Activated CD4-positive, alpha-beta T cell treated with anti-CD3 and anti-CD28 coated beads for 36 hours (primary cell): Measurements from ENCODE around the gene KRT86. TPM values are rescaled to one million over a fixed set of nuclear protein-coding genes. Genes with fewer than 3 reads are reported as not detected.
"Not testable (repeated sequence)": the region's sequence is repeated elsewhere in the genome, so short reads cannot be mapped to it uniquely, and the experiment has no call there.

ENCODE experiments used
- ATAC-seq: fragments of 200-7000 bp; cut with Tn5 transposase; one replicate; pipeline ENCODE4 v1.10.0; 2021; ENCODE audit warnings: mild to moderate bottlenecking, moderate library complexity
- CTCF ChIA-PET: fragments of 350-600 bp; sonication (Branson Sonifier 250); formaldehyde crosslinking; loops from one replicate; lab custom pipeline; 2021; ENCODE audit warnings: antibody characterized with exemption; lab: Charles Lee
- POLR2A ChIA-PET: fragments of 350-600 bp; sonication (Branson Sonifier 250); formaldehyde crosslinking; loops from one replicate; lab custom pipeline; 2021; ENCODE audit warnings: antibody characterized with exemption, inconsistent platforms; lab: Charles Lee
- DNase-seq: peaks from one replicate; pipeline ENCODE4 v3.0.0-alpha.2; 2020
- H3K27ac Mint-ChIP-seq: one replicate; pipeline ENCODE4 v1.8.0; 2021; ENCODE audit warnings: mixed read lengths
- H3K27me3 Mint-ChIP-seq: one replicate; pipeline ENCODE4 v1.8.0; 2021; ENCODE audit warnings: mixed read lengths
- H3K36me3 Mint-ChIP-seq: one replicate; pipeline ENCODE4 v1.8.0; 2021; ENCODE audit warnings: low read depth, mixed read lengths
- H3K4me1 Mint-ChIP-seq: one replicate; pipeline ENCODE4 v1.8.0; 2021; ENCODE audit warnings: mixed read lengths
- H3K4me3 Mint-ChIP-seq: one replicate; pipeline ENCODE4 v1.8.0; 2021; ENCODE audit warnings: mild to moderate bottlenecking, moderate library complexity, mixed read lengths
- H3K9me3 Mint-ChIP-seq: one replicate; pipeline ENCODE4 v1.8.0; 2021; ENCODE audit warnings: low read depth, mixed read lengths
- intact Hi-C, 2 experiments: fragments of 100-400 bp; cut with DNase I in 1 of 2; cut with micrococcal nuclease in 1 of 2; formaldehyde crosslinking; loops; one replicate each; pipeline versions ENCODE4 v1.14.2 to v1.15.1; 2022 to 2024; cut with DNase I, micrococcal nuclease
- total RNA-seq, 2 experiments: library from RNA; stranded (reverse); gene quantifications; one replicate each; pipeline ENCODE4 v1.2.3, GENCODE V29; 2021

The KRT86 gene
- total RNA-seq, 2 experiments from 2014 or later: not detected

GRCh38 chr12:52278575-52279421 is 4.4 kb downstream of the KRT86 start:
- H3K4me1 Mint-ChIP-seq: peaks cover 3% of the 10 kb centered on the region
- H3K27ac Mint-ChIP-seq: no peak overlapping the region
- DNase-seq (peak; percentile 85), ATAC-seq (peak; percentile 99)
- H3K9me3 Mint-ChIP-seq: no peaks in the 10 kb centered on the region
- no peaks in the 10 kb centered on the region for H3K36me3 Mint-ChIP-seq
- peaks cover 48% of the 10 kb centered on the region for H3K27me3 Mint-ChIP-seq
- ChIA-PET CTCF (interaction anchor here (0.6 to 4.3 kb wide), 45 partner anchors 9 to 819 kb away, joined by 3 to 29 read pairs (median 4); partner anchors contain the start of genes IGFBP6 and KRT6C), POLR2A (no interaction called here)
- intact Hi-C loops: loop anchor here in 1 of 2 experiments (1.0 to 2.0 kb wide), 4 partner anchors 19 to 122 kb away; no protein-coding TSS in a partner anchor
- no peak overlapping the region for H3K4me3 Mint-ChIP-seq

DNA sequence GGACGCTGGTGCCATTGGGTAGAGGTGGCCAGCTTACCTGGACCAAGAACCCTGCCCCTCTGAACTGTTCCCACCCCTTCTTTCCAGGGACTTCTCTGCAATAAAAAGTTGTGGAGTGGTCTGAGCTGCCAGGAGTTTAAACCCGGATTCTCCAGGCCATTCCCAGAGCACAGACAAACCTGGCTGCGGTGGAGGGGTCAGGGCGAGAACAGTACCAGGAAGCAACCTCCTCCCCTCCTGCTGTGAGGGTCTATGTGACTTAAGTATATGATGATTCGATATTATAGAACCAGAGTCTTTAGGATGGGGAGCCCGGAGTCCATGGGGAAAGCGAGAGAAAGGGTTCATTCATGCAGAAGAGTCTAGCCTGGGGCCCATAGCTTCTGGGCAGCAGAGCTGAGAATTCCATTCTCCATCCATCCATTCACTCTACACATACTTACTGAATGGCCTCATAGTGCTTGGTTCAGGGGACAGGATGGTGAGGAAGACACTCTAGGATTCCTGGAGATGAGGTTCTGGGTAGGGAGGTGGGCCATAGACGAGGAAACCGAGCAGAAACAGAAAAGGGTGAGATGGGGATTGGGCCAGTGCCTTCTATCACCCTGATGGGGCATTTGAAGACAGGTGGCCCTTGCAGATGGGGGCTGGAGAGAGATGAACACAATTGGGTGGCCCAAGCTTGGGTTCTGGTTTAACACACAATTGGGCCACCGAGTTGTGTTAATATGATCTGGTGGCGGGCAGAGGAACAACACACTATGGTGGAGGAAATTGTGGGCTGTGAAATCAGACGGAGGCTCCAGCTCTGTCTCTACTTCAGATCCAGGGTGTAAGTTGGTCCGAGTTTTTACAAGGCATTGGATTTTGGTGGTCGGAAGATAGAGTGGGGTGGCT is 5.2 kb downstream of the KRT86 start:
- Mint-ChIP-seq H3K27ac (no peak overlapping the region), H3K9me3 (no peaks in the 10 kb centered on the region), H3K36me3 (no peaks in the 10 kb centered on the region), H3K4me3 (no peak overlapping the region), H3K27me3 (peaks cover 41% of the 10 kb centered on the region), H3K4me1 (peaks cover 3% of the 10 kb centered on the region)
- ChIA-PET POLR2A (no interaction called here), CTCF (interaction anchor here (0.6 to 4.3 kb wide), 46 partner anchors 10 to 818 kb away, joined by 3 to 29 read pairs (median 4); partner anchors contain the start of genes IGFBP6 and KRT6C)
- no peak for ATAC-seq
- DNase-seq: no peak
- intact Hi-C loops: loop anchor here (1.0 to 5.0 kb wide), 4 partner anchors 38 to 123 kb away; no protein-coding TSS in a partner anchor

- POLR2A ChIA-PET: no interaction called here
- ATAC-seq (no peak), DNase-seq (no peak)
- peaks cover 3% of the 10 kb centered on the region for H3K4me1 Mint-ChIP-seq
- no peak overlapping the region for H3K27ac Mint-ChIP-seq
- no peaks in the 10 kb centered on the region for H3K36me3 Mint-ChIP-seq
- intact Hi-C loops: loop anchor here in 1 of 2 experiments (5.0 kb wide), 1 partner anchor 37 kb away; no protein-coding TSS in a partner anchor
- peaks cover 37% of the 10 kb centered on the region for H3K27me3 Mint-ChIP-seq
- no peaks in the 10 kb centered on the region for H3K9me3 Mint-ChIP-seq
- no peak overlapping the region for H3K4me3 Mint-ChIP-seq
- CTCF ChIA-PET: interaction anchor here (0.6 to 4.3 kb wide), 9 partner anchors 11 to 121 kb away, joined by 3 to 29 read pairs (median 4); no protein-coding TSS in a partner anchor
These were observed 5.9 kb downstream of the KRT86 start for GRCh38 chr12:52280319-52280795.

- POLR2A ChIA-PET: no interaction called here
- Mint-ChIP-seq H3K27me3 (peaks cover 35% of the 10 kb centered on the region), H3K4me3 (no peak overlapping the region), H3K9me3 (no peaks in the 10 kb centered on the region), H3K4me1 (peaks cover 3% of the 10 kb centered on the region), H3K36me3 (no peaks in the 10 kb centered on the region), H3K27ac (no peak overlapping the region)
- CTCF ChIA-PET: interaction anchor here (0.6 to 4.3 kb wide), 5 partner anchors 11 to 59 kb away, joined by 3 to 29 read pairs (median 4); no protein-coding TSS in a partner anchor
- DNase-seq (no peak), ATAC-seq (no peak)
- intact Hi-C loops: loop anchor here in 1 of 2 experiments (5.0 kb wide), 1 partner anchor 36 kb away; no protein-coding TSS in a partner anchor
These were observed 6.5 kb downstream of the KRT86 start for GRCh38 chr12:52280796-52281560.

GRCh38 chr12:52284562-52285171 is 10.2 kb downstream of the KRT86 start:
- CTCF ChIA-PET: interaction anchor here (0.5 to 1.4 kb wide), 4 partner anchors 9 to 126 kb away, joined by 3 to 4 read pairs (median 4); no protein-coding TSS in a partner anchor
- ATAC-seq: no peak
- POLR2A ChIA-PET: no interaction called here
- DNase-seq: no peak
- Mint-ChIP-seq H3K36me3 (no peaks in the 10 kb centered on the region), H3K4me1 (no peaks in the 10 kb centered on the region), H3K27ac (no peak overlapping the region), H3K27me3 (peaks cover 11% of the 10 kb centered on the region), H3K9me3 (no peaks in the 10 kb centered on the region), H3K4me3 (no peak overlapping the region)
- intact Hi-C loops: loop anchor here in 1 of 2 experiments (5.0 kb wide), 1 partner anchor 33 kb away; no protein-coding TSS in a partner anchor

GRCh38 chr12:52285172-52285745 is 10.8 kb downstream of the KRT86 start:
- DNase-seq (no peak), ATAC-seq (no peak)
- peaks cover 6% of the 10 kb centered on the region for H3K27me3 Mint-ChIP-seq
- ChIA-PET POLR2A (no interaction called here), CTCF (interaction anchor here (0.5 to 1.4 kb wide), 6 partner anchors 10 to 126 kb away, joined by 3 to 4 read pairs (median 3); no protein-coding TSS in a partner anchor)
- no peaks in the 10 kb centered on the region for H3K9me3 Mint-ChIP-seq
- no peaks in the 10 kb centered on the region for H3K4me1 Mint-ChIP-seq
- intact Hi-C loops: no loop called here
- no peaks in the 10 kb centered on the region for H3K36me3 Mint-ChIP-seq
- no peak overlapping the region for H3K27ac Mint-ChIP-seq
- H3K4me3 Mint-ChIP-seq: no peak overlapping the region

DNA sequence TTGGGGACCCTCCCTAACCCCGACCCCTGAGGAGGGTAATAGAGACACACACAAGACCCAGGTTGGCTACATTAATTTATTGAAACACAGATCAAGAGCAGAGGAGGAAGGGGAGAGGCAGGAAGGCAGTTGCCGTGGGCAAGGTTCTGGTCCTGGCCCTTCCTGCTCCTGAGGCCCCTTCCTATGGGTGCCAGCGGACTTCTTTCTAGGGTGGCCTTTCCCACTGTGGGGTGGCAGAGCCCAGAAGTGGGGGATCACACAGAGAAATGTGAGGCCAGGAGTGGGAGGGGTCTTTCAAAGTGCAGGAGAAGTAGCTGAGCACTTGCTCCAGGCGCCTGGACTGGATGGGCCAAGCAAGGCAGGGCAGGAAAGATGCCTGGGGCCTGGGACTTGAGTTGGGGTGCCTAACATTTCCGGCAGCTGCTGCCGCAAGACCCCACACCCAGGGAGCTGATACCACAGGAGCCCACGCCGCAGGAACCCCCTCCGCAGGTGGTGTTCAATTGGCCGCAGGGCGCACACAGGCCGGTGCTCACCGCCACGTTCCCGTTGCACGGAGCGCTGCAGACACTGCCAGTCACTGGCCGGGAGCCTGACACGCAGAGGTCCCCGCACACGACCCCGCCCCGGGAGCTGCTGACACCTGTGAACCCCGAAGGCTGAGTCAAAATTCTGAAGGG is 11.5 kb downstream of the KRT86 start:
- Mint-ChIP-seq H3K4me1 (no peaks in the 10 kb centered on the region), H3K36me3 (no peaks in the 10 kb centered on the region), H3K9me3 (no peaks in the 10 kb centered on the region), H3K27me3 (peaks cover 6% of the 10 kb centered on the region), H3K4me3 (no peak overlapping the region), H3K27ac (no peak overlapping the region)
- DNase-seq (no peak), ATAC-seq (no peak)
- ChIA-PET POLR2A (no interaction called here), CTCF (interaction anchor here (0.6 to 1.4 kb wide), 4 partner anchors 32 to 700 kb away, joined by 3 to 4 read pairs (median 3); no protein-coding TSS in a partner anchor)
- intact Hi-C loops: no loop called here

DNA sequence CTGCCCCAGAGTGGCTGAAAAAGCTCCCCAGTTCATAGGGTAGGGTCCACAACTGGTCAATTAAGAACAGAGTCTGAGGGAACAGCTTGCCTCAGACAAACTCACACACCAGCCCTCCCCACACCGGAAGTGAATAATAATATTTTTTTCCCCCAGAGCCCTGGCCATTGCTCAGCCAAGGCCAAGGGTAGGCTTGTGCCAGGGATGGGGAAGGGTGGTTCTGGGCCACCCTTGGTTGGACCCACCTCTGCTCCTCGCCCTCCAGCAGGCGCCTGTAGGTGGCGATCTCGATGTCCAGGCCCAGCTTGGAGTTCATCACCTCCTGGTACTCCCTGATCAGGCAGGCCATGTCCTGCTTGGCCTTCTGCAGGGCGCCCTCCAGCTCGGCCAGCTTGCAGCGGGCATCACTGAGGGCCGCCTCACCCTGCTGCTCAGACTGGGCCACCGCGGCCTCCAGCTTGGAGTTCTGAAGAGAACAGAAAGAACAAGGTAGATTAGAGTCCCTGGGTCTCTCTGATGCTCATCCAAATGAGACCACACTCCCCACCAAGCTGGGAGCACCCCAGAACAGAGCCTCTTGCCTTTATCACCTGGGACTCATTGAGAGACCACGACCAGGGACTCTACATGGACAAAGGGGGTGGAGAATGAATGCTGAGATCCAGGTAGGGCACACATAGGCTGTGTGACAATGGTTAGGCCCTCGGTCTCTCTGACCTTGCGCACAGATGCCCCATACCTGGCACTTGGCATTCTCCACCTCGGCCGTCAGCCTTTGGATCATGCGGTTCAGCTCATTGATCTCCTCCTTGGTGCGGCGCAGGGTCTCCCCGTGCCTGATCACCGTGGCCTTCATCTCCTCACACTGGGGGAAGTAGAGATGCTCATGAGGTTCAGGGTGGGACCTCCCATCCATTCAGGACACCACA is 12.7 kb downstream of the KRT86 start:
- H3K4me1 Mint-ChIP-seq, H3K4me3 Mint-ChIP-seq, ATAC-seq, H3K27ac Mint-ChIP-seq, intact Hi-C loops, DNase-seq, H3K27me3 Mint-ChIP-seq, POLR2A ChIA-PET, H3K9me3 Mint-ChIP-seq, H3K36me3 Mint-ChIP-seq: not testable (repeated sequence)
- CTCF ChIA-PET: interaction anchor here (0.6 to 1.4 kb wide), 2 partner anchors 101 to 118 kb away, joined by 3 to 4 read pairs; no protein-coding TSS in a partner anchor
